Activated CD4-positive, alpha-beta memory T cell treated with anti-CD3 and anti-CD28 coated beads for 36 hours (primary cell): ENCODE results near the gene ABHD13. TPM values are rescaled to one million over a fixed set of nuclear protein-coding genes. Genes with fewer than 3 reads are reported as not detected.

Experiments used
- CTCF ChIA-PET: fragments of 350-600 bp; sonication (Branson Sonifier 250); formaldehyde crosslinking; loops from one replicate; lab custom pipeline; 2021; ENCODE audit warnings: antibody characterized with exemption, inconsistent platforms; lab: Charles Lee
- POLR2A ChIA-PET: fragments of 350-600 bp; sonication (Branson Sonifier 250); formaldehyde crosslinking; loops from one replicate; lab custom pipeline; 2021; ENCODE audit warnings: antibody characterized with exemption; lab: Charles Lee
- DNase-seq: peaks from one replicate; pipeline ENCODE4 v3.0.0-alpha.2; 2020
- H3K27ac Mint-ChIP-seq: one replicate; pipeline ENCODE4 v1.8.0; 2021; ENCODE audit warnings: mixed read lengths
- H3K27me3 Mint-ChIP-seq: one replicate; pipeline ENCODE4 v1.8.0; 2021; ENCODE audit warnings: mixed read lengths
- H3K36me3 Mint-ChIP-seq: one replicate; pipeline ENCODE4 v1.8.0; 2021; ENCODE audit warnings: mixed read lengths
- H3K4me1 Mint-ChIP-seq: one replicate; pipeline ENCODE4 v1.8.0; 2021; ENCODE audit warnings: low read depth, mixed read lengths
- H3K4me3 Mint-ChIP-seq: one replicate; pipeline ENCODE4 v1.8.0; 2021; ENCODE audit warnings: mild to moderate bottlenecking, mixed read lengths
- H3K9me3 Mint-ChIP-seq: one replicate; pipeline ENCODE4 v1.8.0; 2021; ENCODE audit warnings: mixed read lengths
- intact Hi-C: fragments of 100-400 bp; cut with micrococcal nuclease; formaldehyde crosslinking; loops from one replicate; pipeline ENCODE4 v1.15.1; 2023
- total RNA-seq, 2 experiments: library from RNA; stranded (reverse); gene quantifications; one replicate each; pipeline ENCODE4 v1.2.3, GENCODE V29; 2021

Gene ABHD13
- total RNA-seq, 2 experiments from 2014 or later, result 5.1 to 5.2 TPM

GRCh38 chr13:108269601-108270328 lies 51.6 kb downstream of the ABHD13 start, which contains the start of gene TNFSF13B:
Gene TNFSF13B (plus strand): TSS chr13:108269718. CDS start chr13:108269896, 178 bp downstream.
- H3K4me3 Mint-ChIP-seq, result peak within 1 kb of the TSS; percentile 78
- peak; percentile 72 for DNase-seq
- H3K27ac Mint-ChIP-seq, result peak within 1 kb of the TSS; percentile 85
- peaks cover 50% of the 10 kb centered on the region for H3K4me1 Mint-ChIP-seq
- no peaks in the 10 kb centered on the region for H3K27me3 Mint-ChIP-seq
- intact Hi-C loops, result loop anchor here (1.0 to 10.0 kb wide), 6 partner anchors 35 to 325 kb away; partner anchors contain the start of gene ABHD13
- H3K9me3 Mint-ChIP-seq, result peaks cover 4% of the 10 kb centered on the region
- no peaks in the 10 kb centered on the region for H3K36me3 Mint-ChIP-seq
- ChIA-PET POLR2A (interaction anchor here (0.7 to 0.9 kb wide), 3 partner anchors 44 to 52 kb away, joined by 3 read pairs; partner anchors contain the start of gene ABHD13), CTCF (interaction anchor here (0.9 to 1.7 kb wide), 6 partner anchors 18 to 625 kb away, joined by 3 to 9 read pairs (median 4); no protein-coding TSS in a partner anchor)

- CTCF ChIA-PET, result interaction anchor here (1.0 to 1.7 kb wide), 5 partner anchors 19 to 61 kb away, joined by 3 to 9 read pairs (median 4); no protein-coding TSS in a partner anchor
- Mint-ChIP-seq H3K4me1 (peaks cover 50% of the 10 kb centered on the region), H3K9me3 (peaks cover 4% of the 10 kb centered on the region), H3K27ac (peak overlapping the region; percentile 85), H3K4me3 (peak overlapping the region; percentile 78), H3K27me3 (no peaks in the 10 kb centered on the region), H3K36me3 (no peaks in the 10 kb centered on the region)
- DNase-seq, result no peak
- POLR2A ChIA-PET, result interaction anchor here (0.7 to 0.9 kb wide), 3 partner anchors 44 to 53 kb away, joined by 3 read pairs; partner anchors contain the start of gene ABHD13
- intact Hi-C loops, result loop anchor here (2.0 kb wide), 1 partner anchor 34 kb away; no protein-coding TSS in a partner anchor
Observed at GRCh38 chr13:108270442-108270841, 52.2 kb downstream of the ABHD13 start.

- Mint-ChIP-seq H3K27ac (no peak overlapping the region), H3K9me3 (peaks cover 4% of the 10 kb centered on the region), H3K27me3 (no peaks in the 10 kb centered on the region), H3K36me3 (no peaks in the 10 kb centered on the region), H3K4me1 (peaks cover 39% of the 10 kb centered on the region), H3K4me3 (no peak overlapping the region)
- intact Hi-C loops, result no loop called here
- POLR2A ChIA-PET, result no interaction called here
- no peak for DNase-seq
- CTCF ChIA-PET, result no interaction called here
Observed at GRCh38 chr13:108272333-108272732, 54.1 kb downstream of the ABHD13 start.

- CTCF ChIA-PET, result no interaction called here
- Mint-ChIP-seq H3K27me3 (no peaks in the 10 kb centered on the region), H3K36me3 (no peaks in the 10 kb centered on the region), H3K4me3 (no peak overlapping the region), H3K9me3 (no peaks in the 10 kb centered on the region), H3K27ac (no peak overlapping the region), H3K4me1 (peaks cover 30% of the 10 kb centered on the region)
- intact Hi-C loops, result no loop called here
- POLR2A ChIA-PET, result no interaction called here
- DNase-seq, result no peak
Observed at GRCh38 chr13:108273429-108274118, 55.4 kb downstream of the ABHD13 start.

GRCh38 chr13:108274718-108275117 lies 56.5 kb downstream of the ABHD13 start:
- Mint-ChIP-seq H3K27me3 (no peaks in the 10 kb centered on the region), H3K4me1 (peaks cover 21% of the 10 kb centered on the region)
- CTCF ChIA-PET, result no interaction called here

GRCh38 chr13:108276060-108276459 lies 57.9 kb downstream of the ABHD13 start:
- CTCF ChIA-PET, result interaction anchor here (1.5 to 1.9 kb wide), 2 partner anchors 10 to 120 kb away, joined by 3 to 4 read pairs; no protein-coding TSS in a partner anchor
- H3K9me3 Mint-ChIP-seq, result no peaks in the 10 kb centered on the region
- intact Hi-C loops, result no loop called here
- H3K4me3 Mint-ChIP-seq, result no peak overlapping the region
- H3K4me1 Mint-ChIP-seq, result peaks cover 10% of the 10 kb centered on the region
- no peak overlapping the region for H3K27ac Mint-ChIP-seq
- no peaks in the 10 kb centered on the region for H3K27me3 Mint-ChIP-seq
- DNase-seq, result no peak
- H3K36me3 Mint-ChIP-seq, result no peaks in the 10 kb centered on the region
- POLR2A ChIA-PET, result no interaction called here

More at GRCh38 chr13:108274718-108275117, 56.5 kb downstream of the ABHD13 start:
- H3K36me3 Mint-ChIP-seq, result no peaks in the 10 kb centered on the region
- H3K9me3 Mint-ChIP-seq, result no peaks in the 10 kb centered on the region
- intact Hi-C loops, result no loop called here
- DNase-seq, result no peak
- no peak overlapping the region for H3K27ac Mint-ChIP-seq
- POLR2A ChIA-PET, result no interaction called here
- H3K4me3 Mint-ChIP-seq, result no peak overlapping the region

- Mint-ChIP-seq H3K4me3 (no peak overlapping the region), H3K9me3 (no peaks in the 10 kb centered on the region), H3K4me1 (peaks cover 2% of the 10 kb centered on the region), H3K27ac (no peak overlapping the region), H3K36me3 (no peaks in the 10 kb centered on the region), H3K27me3 (no peaks in the 10 kb centered on the region)
- intact Hi-C loops, result no loop called here
- POLR2A ChIA-PET, result no interaction called here
- CTCF ChIA-PET, result interaction anchor here (0.8 kb wide), 1 partner anchor 102 kb away, joined by 4 read pairs; no protein-coding TSS in a partner anchor
- DNase-seq, result no peak
Observed at GRCh38 chr13:108278466-108278865, 60.3 kb downstream of the ABHD13 start.

- H3K27ac Mint-ChIP-seq, result no peak overlapping the region
- no peaks in the 10 kb centered on the region for H3K36me3 Mint-ChIP-seq
- H3K4me1 Mint-ChIP-seq, result no peaks in the 10 kb centered on the region
- no peak overlapping the region for H3K4me3 Mint-ChIP-seq
- no peaks in the 10 kb centered on the region for H3K9me3 Mint-ChIP-seq
- H3K27me3 Mint-ChIP-seq, result no peaks in the 10 kb centered on the region
- intact Hi-C loops, result no loop called here
- no peak for DNase-seq
- CTCF ChIA-PET, result no interaction called here
- POLR2A ChIA-PET, result no interaction called here
Observed at GRCh38 chr13:108281901-108282300, 63.7 kb downstream of the ABHD13 start.

- H3K4me1 Mint-ChIP-seq, result no peaks in the 10 kb centered on the region
- H3K36me3 Mint-ChIP-seq, result no peaks in the 10 kb centered on the region
- ChIA-PET POLR2A (no interaction called here), CTCF (no interaction called here)
- H3K27me3 Mint-ChIP-seq, result no peaks in the 10 kb centered on the region
- no peak for DNase-seq
- no peak overlapping the region for H3K27ac Mint-ChIP-seq
- H3K9me3 Mint-ChIP-seq, result no peaks in the 10 kb centered on the region
- intact Hi-C loops, result no loop called here
- no peak overlapping the region for H3K4me3 Mint-ChIP-seq
Observed at GRCh38 chr13:108283110-108283509, 64.9 kb downstream of the ABHD13 start.

Other genes with a start within 250 kb of the ABHD13 start
- 1 to 10 TPM; 6.6 to 7.2 TPM for gene LIG4, start 2.9 kb upstream of the ABHD13 start, total RNA-seq
- gene TNFSF13B, start 51.3 kb downstream of the ABHD13 start, total RNA-seq, result 1 to 10 TPM; 3.1 to 4.3 TPM